Psoas muscle (tissue), 8 donors: Measurements from ENCODE around the gene NKX6-2. TPM values are rescaled to one million over a fixed set of nuclear protein-coding genes. Genes with fewer than 3 reads are reported as not detected.

Experiments used
- ATAC-seq, 4 donors: fragments of 200-7000 bp; cut with Tn5 transposase; one replicate each; pipeline ENCODE4 v1.9.1; 2020; ENCODE audit warnings: moderate library complexity in 3 of 4, mild to moderate bottlenecking in 2 of 4
- DNase-seq, 2 donors: peaks; one replicate each; pipeline ENCODE4 v3.0.0-alpha.2; 2020
- H3K27ac ChIP-seq: fragments of 200-600 bp; one replicate; pipeline ENCODE4 v1.8.0; 2022
- H3K27me3 ChIP-seq, 3 donors: fragments of 200-600 bp in 1 of 3; one replicate each; pipeline versions ENCODE4 v1.6.1 to v1.8.0; 2013 to 2022; ENCODE audit warnings: low read length in 2 of 3, mild to moderate bottlenecking in 2 of 3, moderate library complexity in 1 of 3; ENCODE audit not compliant: insufficient read depth in 3 of 3
- H3K36me3 ChIP-seq, 2 donors: fragments of 200-600 bp in 1 of 2; one replicate each; pipeline versions ENCODE4 v1.6.1 to v1.8.0; 2013 to 2022; ENCODE audit warnings: low read depth in 1 of 2, mild to moderate bottlenecking in 1 of 2, moderate library complexity in 1 of 2; ENCODE audit not compliant: insufficient read depth in 1 of 2
- H3K4me1 ChIP-seq: fragments of 200-600 bp; one replicate; pipeline ENCODE4 v1.8.0; 2022
- H3K4me3 ChIP-seq: fragments of 200-600 bp; one replicate; pipeline ENCODE4 v1.8.0; 2022; ENCODE audit warnings: mild to moderate bottlenecking
- H3K9me3 ChIP-seq: fragments of 200-600 bp; one replicate; pipeline ENCODE4 v1.8.0; 2022
- WGBS, 3 donors: extraction: QIAGEN DNeasy Blood & Tissue Kit; methylation state at CpG; one replicate each; pipeline versions ENCODE4 v1.1.6 to v1.1.7; 2013; 5-methylcytosine and 5-hydroxymethylcytosine counted together
- intact Hi-C, 2 donors: fragments of 100-400 bp; cut with DNase I; formaldehyde crosslinking; loops; one replicate each; pipeline versions ENCODE4 v1.11.0 to v1.14.2; 2022
- polyA plus RNA-seq, 3 donors: library from polyadenylated mRNA; stranded (reverse); fragments of 200-250 nt; gene quantifications; one replicate each; pipeline ENCODE4 v1.2.3, GENCODE V29; 2013
- total RNA-seq, 4 donors: library from RNA; stranded (reverse); fragmentation: NEBNext Ultra II Directional in 2 of 4; extraction: Animal tissue kit (Norgen Biotek cat#: 25700) in 2 of 4; gene quantifications; one replicate each; pipeline versions ENCODE4 v1.2.1 to v1.2.4, GENCODE V29; 2021 to 2023
- TF ChIP-seq, protein P1 (sequence below): fragments of 200-600 bp; IDR thresholded peaks from one replicate; pipeline ENCODE4 v1.8.0; 2022; ENCODE audit warnings: antibody characterized with exemption
- donor health status: healthy with polysubstance abuse.
- donor health status: DM: no; HTN: no; CAD: no; lungs with moderate emphysema.
- donor health status: Bipolar disorder and iron deficiency.
- donor health status: healthy.
- donor health status: DM: yes; HTN: yes; CAD: no.
- donor health status: DM: no; HTN: no; CAD: no.
- donor health status: DM: no; HTN: no; CAD: no.
- donor health status: DM: yes; HTN: yes; CAD: no.

Gene NKX6-2
- total and polyA plus RNA-seq, 7 donors: not detected

DNA sequence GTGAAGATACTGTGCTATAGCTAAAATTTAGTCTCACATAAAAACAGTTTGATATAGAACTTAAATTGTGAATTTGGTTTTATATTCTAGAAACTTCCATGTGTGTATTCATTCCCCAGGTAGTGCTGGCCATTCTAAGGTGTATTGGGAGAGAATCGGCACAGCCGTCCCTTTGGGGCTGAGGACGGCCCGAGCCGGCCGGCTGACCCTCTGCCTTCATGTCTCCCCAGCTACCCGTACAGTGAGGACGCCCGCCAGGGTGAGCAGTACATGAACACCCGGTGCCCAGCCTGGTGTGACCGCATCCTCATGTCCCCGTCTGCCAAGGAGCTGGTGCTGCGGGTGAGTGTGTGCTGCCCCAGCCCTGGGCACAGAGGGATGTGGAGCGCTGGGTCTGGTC is 8.5 kb downstream of the NKX6-2 start:
- peaks cover 0 to 46% of the 10 kb centered on the region in 2 donors for H3K36me3 ChIP-seq
- H3K27ac ChIP-seq: no peak overlapping the region
- no peaks in the 10 kb centered on the region for H3K9me3 ChIP-seq
- peaks cover 0 to 13% (median 0%) of the 10 kb centered on the region in 3 donors for H3K27me3 ChIP-seq
- H3K4me3 ChIP-seq: no peak overlapping the region
- DNase-seq (no peak), ATAC-seq (no peak)
- intact Hi-C loops: no loop called here
- TF ChIP-seq, protein P1, sequence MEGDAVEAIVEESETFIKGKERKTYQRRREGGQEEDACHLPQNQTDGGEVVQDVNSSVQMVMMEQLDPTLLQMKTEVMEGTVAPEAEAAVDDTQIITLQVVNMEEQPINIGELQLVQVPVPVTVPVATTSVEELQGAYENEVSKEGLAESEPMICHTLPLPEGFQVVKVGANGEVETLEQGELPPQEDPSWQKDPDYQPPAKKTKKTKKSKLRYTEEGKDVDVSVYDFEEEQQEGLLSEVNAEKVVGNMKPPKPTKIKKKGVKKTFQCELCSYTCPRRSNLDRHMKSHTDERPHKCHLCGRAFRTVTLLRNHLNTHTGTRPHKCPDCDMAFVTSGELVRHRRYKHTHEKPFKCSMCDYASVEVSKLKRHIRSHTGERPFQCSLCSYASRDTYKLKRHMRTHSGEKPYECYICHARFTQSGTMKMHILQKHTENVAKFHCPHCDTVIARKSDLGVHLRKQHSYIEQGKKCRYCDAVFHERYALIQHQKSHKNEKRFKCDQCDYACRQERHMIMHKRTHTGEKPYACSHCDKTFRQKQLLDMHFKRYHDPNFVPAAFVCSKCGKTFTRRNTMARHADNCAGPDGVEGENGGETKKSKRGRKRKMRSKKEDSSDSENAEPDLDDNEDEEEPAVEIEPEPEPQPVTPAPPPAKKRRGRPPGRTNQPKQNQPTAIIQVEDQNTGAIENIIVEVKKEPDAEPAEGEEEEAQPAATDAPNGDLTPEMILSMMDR: no peak
- H3K4me1 ChIP-seq: no peaks in the 10 kb centered on the region
- WGBS, 3 donors: 92 to 96% (median 93%) methylated on average over 14 of the region's 14 CpGs

DNA sequence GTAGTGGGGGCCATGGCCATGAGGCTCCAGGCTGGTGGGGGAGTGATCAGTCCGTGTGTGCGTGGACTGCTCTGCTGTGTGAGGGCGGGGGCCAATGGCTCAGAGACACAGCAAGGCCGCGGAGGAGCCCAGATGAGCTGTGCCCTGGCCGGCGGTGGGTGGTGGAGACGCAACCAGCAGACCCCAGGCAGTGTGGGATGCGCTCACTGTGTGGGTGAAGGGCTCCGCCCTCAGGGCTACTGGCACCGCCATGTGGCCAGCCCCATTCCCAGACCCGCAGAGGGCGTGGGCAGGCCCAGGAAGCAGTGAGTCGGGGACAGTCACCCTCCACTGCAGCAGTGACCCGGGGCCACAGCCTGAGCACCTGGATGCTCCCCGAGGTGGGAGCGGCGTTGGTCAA is 9.1 kb downstream of the NKX6-2 start:
- no peak overlapping the region for H3K4me3 ChIP-seq
- intact Hi-C loops: no loop called here
- TF ChIP-seq, protein P1: no peak
- DNase-seq (no peak), ATAC-seq (no peak)
- H3K9me3 ChIP-seq: no peaks in the 10 kb centered on the region
- H3K27me3 ChIP-seq: peaks cover 0 to 8% (median 0%) of the 10 kb centered on the region in 3 donors
- H3K4me1 ChIP-seq: no peaks in the 10 kb centered on the region
- WGBS, 3 donors: 85 to 95% (median 90%) methylated on average over 18 of the region's 18 CpGs
- H3K36me3 ChIP-seq: peaks cover 0 to 40% of the 10 kb centered on the region in 2 donors
- H3K27ac ChIP-seq: no peak overlapping the region

DNA sequence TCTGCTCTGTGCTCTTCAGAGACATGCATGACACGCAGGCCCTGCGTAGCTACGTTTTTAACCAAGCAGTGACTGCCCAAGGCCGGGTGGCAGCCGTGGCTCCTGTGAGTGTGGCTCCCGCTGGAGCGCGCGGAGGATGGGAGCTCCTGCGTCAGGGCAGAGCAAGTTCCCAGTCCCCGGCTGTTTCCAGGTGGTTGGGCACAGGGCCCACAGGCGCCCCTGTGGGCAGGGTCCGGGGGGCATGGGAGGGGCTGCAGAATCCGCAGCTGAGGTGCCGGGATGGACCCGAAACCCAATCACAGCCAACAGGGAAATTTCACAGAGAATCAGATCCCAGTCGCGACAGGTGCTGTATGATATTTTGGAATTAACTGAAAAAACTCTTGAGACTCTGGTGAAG is 9.8 kb downstream of the NKX6-2 start:
- DNase-seq (no peak), ATAC-seq (no peak)
- TF ChIP-seq, protein P1: no peak
- peaks cover 0 to 3% (median 0%) of the 10 kb centered on the region in 3 donors for H3K27me3 ChIP-seq
- 85 to 90% (median 86%) methylated on average over 16 to 18 of the region's 18 CpGs for WGBS, 3 donors
- H3K4me1 ChIP-seq: no peaks in the 10 kb centered on the region
- intact Hi-C loops: no loop called here
- H3K4me3 ChIP-seq: no peak overlapping the region
- H3K9me3 ChIP-seq: no peaks in the 10 kb centered on the region
- H3K27ac ChIP-seq: no peak overlapping the region
- H3K36me3 ChIP-seq: peaks cover 0 to 35% of the 10 kb centered on the region in 2 donors

DNA sequence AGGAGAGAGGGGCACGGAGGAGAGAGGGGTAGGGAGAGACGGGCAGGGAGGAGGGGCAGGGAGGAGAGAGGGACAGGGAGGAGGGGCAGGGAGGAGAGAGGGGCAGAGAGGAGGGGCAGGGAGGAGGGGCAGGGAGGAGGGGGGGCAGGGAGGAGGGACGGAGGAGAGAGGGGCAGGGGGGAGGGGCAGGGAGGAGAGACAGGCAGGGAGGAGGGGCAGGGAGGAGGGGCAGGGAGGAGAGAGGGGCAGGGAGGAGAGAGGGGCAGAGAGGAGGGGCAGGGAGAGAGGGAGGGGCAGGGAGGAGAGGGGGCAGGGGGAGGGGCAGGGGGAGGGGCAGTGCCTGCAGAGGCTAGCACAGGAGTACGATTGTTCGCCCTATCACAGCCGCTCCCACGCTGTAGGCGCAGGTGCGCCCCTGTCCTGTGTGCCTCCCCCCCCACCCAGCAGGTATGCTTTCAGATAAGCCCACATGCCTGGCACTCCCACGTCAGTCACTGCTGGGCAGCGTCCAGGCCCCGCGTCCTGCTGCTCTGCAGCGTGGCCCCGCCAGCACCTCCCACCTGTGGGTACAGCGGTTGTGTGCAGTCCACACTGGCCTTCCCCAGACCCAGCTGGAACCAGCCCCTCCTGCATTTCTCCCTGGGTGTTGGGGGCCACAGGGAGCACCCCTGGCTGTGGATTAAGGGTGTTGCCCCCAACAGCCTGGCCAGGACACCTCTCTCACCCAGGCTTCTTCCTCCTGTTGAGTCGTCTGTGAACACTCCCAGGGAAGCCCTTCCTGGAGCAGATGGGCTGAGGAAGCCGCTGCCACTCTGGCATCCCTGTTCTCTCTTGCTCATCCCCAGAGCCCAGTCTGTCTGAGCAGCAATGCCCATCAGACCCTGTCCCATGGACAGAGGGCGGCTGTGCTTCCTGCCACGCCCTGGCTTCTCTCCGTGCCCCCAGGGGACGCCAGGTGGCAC is 10.8 kb downstream of the NKX6-2 start:
- 84 to 86% (median 86%) methylated on average over 14 to 22 of the region's 22 CpGs for WGBS, 3 donors
- no peak for DNase-seq
- H3K4me3 ChIP-seq: no peak overlapping the region
- H3K4me1 ChIP-seq: no peaks in the 10 kb centered on the region
- TF ChIP-seq, protein P1: no peak
- intact Hi-C loops: no loop called here
- peaks cover 0 to 29% of the 10 kb centered on the region in 2 donors for H3K36me3 ChIP-seq
- peak in 1 of 4 donors; percentile 21 for ATAC-seq
- H3K9me3 ChIP-seq: no peaks in the 10 kb centered on the region
- H3K27me3 ChIP-seq: no peaks in the 10 kb centered on the region
- no peak overlapping the region for H3K27ac ChIP-seq
